Measurements from ENCODE around the gene FRS2.
"Not testable (repeated sequence)": the region's sequence is repeated elsewhere in the genome, so short reads cannot be mapped to it uniquely, and the experiment has no call there.

Gene FRS2

GRCh38 chr12:69602954-69603353 is 132.8 kb downstream of the FRS2 start:
- peaks cover 30 to 31% of the 10 kb centered on the region in 2 donors for H3K36me3 ChIP-seq (ENCODE audit: control insufficient read depth in 2 of 2, insufficient read depth in 2 of 2, low read length in 2 of 2)
- no peaks in the 10 kb centered on the region for H3K27me3 ChIP-seq (ENCODE audit: control insufficient read depth in 1 of 2, insufficient read depth in 2 of 2, low read length in 2 of 2)
- H3K4me1 ChIP-seq (ENCODE audit: control insufficient read depth, insufficient read depth, low read length), result no peaks in the 10 kb centered on the region
- H3K9me3 ChIP-seq (ENCODE audit: control insufficient read depth in 2 of 2, low read length in 2 of 2), result no peaks in the 10 kb centered on the region
- no peak overlapping the region for H3K27ac ChIP-seq (ENCODE audit: low read length)
- H3K4me3 ChIP-seq (ENCODE audit: low read length in 2 of 2), result no peak overlapping the region
- no peak overlapping the region for H3K9ac ChIP-seq (ENCODE audit: low read length in 2 of 2)

GRCh38 chr12:69603556-69603955 is 133.4 kb downstream of the FRS2 start:
- peaks cover 24 to 27% of the 10 kb centered on the region in 2 donors for H3K36me3 ChIP-seq (ENCODE audit: control insufficient read depth in 2 of 2, insufficient read depth in 2 of 2, low read length in 2 of 2)

GRCh38 chr12:69604275-69604674 is 134.1 kb downstream of the FRS2 start:
- not testable (repeated sequence) for H3K27ac ChIP-seq (ENCODE audit: low read length); H3K4me1 ChIP-seq (ENCODE audit: control insufficient read depth, insufficient read depth, low read length); H3K27me3 ChIP-seq (ENCODE audit: control insufficient read depth in 1 of 2, insufficient read depth in 2 of 2, low read length in 2 of 2); H3K4me3 ChIP-seq (ENCODE audit: low read length in 2 of 2); H3K9me3 ChIP-seq (ENCODE audit: control insufficient read depth in 2 of 2, low read length in 2 of 2); H3K9ac ChIP-seq (ENCODE audit: low read length in 2 of 2)
- peaks cover 19 to 24% of the 10 kb centered on the region in 2 donors for H3K36me3 ChIP-seq (ENCODE audit: control insufficient read depth in 2 of 2, insufficient read depth in 2 of 2, low read length in 2 of 2)

More at GRCh38 chr12:69603556-69603955, 133.4 kb downstream of the FRS2 start:
- not testable (repeated sequence) for H3K9me3 ChIP-seq (ENCODE audit: control insufficient read depth in 2 of 2, low read length in 2 of 2); H3K27ac ChIP-seq (ENCODE audit: low read length); H3K4me1 ChIP-seq (ENCODE audit: control insufficient read depth, insufficient read depth, low read length); H3K27me3 ChIP-seq (ENCODE audit: control insufficient read depth in 1 of 2, insufficient read depth in 2 of 2, low read length in 2 of 2); H3K9ac ChIP-seq (ENCODE audit: low read length in 2 of 2); H3K4me3 ChIP-seq (ENCODE audit: low read length in 2 of 2)

GRCh38 chr12:69608114-69608513 is 137.9 kb downstream of the FRS2 start:
- Histone ChIP-seq H3K4me1 (ENCODE audit: control insufficient read depth, insufficient read depth, low read length) (no peaks in the 10 kb centered on the region), H3K27me3 (ENCODE audit: control insufficient read depth in 1 of 2, insufficient read depth in 2 of 2, low read length in 2 of 2) (no peaks in the 10 kb centered on the region), H3K36me3 (ENCODE audit: control insufficient read depth in 2 of 2, insufficient read depth in 2 of 2, low read length in 2 of 2) (peaks cover 3% of the 10 kb centered on the region in 2 donors), H3K4me3 (ENCODE audit: low read length in 2 of 2) (no peak overlapping the region), H3K27ac (ENCODE audit: low read length) (no peak overlapping the region), H3K9me3 (ENCODE audit: control insufficient read depth in 2 of 2, low read length in 2 of 2) (no peaks in the 10 kb centered on the region), H3K9ac (ENCODE audit: low read length in 2 of 2) (no peak overlapping the region)

- Histone ChIP-seq H3K9me3 (ENCODE audit: control insufficient read depth in 2 of 2, low read length in 2 of 2) (no peaks in the 10 kb centered on the region), H3K4me1 (ENCODE audit: control insufficient read depth, insufficient read depth, low read length) (no peaks in the 10 kb centered on the region), H3K4me3 (ENCODE audit: low read length in 2 of 2) (no peak overlapping the region), H3K9ac (ENCODE audit: low read length in 2 of 2) (no peak overlapping the region), H3K27me3 (ENCODE audit: control insufficient read depth in 1 of 2, insufficient read depth in 2 of 2, low read length in 2 of 2) (no peaks in the 10 kb centered on the region), H3K36me3 (ENCODE audit: control insufficient read depth in 2 of 2, insufficient read depth in 2 of 2, low read length in 2 of 2) (no peaks in the 10 kb centered on the region), H3K27ac (ENCODE audit: low read length) (no peak overlapping the region)
Observed at GRCh38 chr12:69610126-69610525, 139.9 kb downstream of the FRS2 start.

GRCh38 chr12:69610729-69611128 is 140.5 kb downstream of the FRS2 start, which contains the start of gene LRRC10:
Gene LRRC10 (minus strand): TSS chr12:69610907. CDS start chr12:69610838, 69 bp downstream.
- Histone ChIP-seq H3K9me3 (ENCODE audit: control insufficient read depth in 2 of 2, low read length in 2 of 2) (no peaks in the 10 kb centered on the region), H3K27me3 (ENCODE audit: control insufficient read depth in 1 of 2, insufficient read depth in 2 of 2, low read length in 2 of 2) (no peaks in the 10 kb centered on the region), H3K27ac (ENCODE audit: low read length) (no peak within 1 kb of the TSS), H3K4me1 (ENCODE audit: control insufficient read depth, insufficient read depth, low read length) (no peaks in the 10 kb centered on the region), H3K9ac (ENCODE audit: low read length in 2 of 2) (no peak within 1 kb of the TSS), H3K36me3 (ENCODE audit: control insufficient read depth in 2 of 2, insufficient read depth in 2 of 2, low read length in 2 of 2) (no peaks in the 10 kb centered on the region), H3K4me3 (ENCODE audit: low read length in 2 of 2) (no peak within 1 kb of the TSS)

GRCh38 chr12:69613351-69613750 is 143.2 kb downstream of the FRS2 start:
- Histone ChIP-seq H3K4me1 (ENCODE audit: control insufficient read depth, insufficient read depth, low read length) (no peaks in the 10 kb centered on the region), H3K36me3 (ENCODE audit: control insufficient read depth in 2 of 2, insufficient read depth in 2 of 2, low read length in 2 of 2) (no peaks in the 10 kb centered on the region), H3K27me3 (ENCODE audit: control insufficient read depth in 1 of 2, insufficient read depth in 2 of 2, low read length in 2 of 2) (peaks cover 0 to under 1% of the 10 kb centered on the region in 2 donors), H3K27ac (ENCODE audit: low read length) (no peak overlapping the region), H3K9me3 (ENCODE audit: control insufficient read depth in 2 of 2, low read length in 2 of 2) (no peaks in the 10 kb centered on the region), H3K9ac (ENCODE audit: low read length in 2 of 2) (no peak overlapping the region), H3K4me3 (ENCODE audit: low read length in 2 of 2) (no peak overlapping the region)

GRCh38 chr12:69616025-69616424 is 145.8 kb downstream of the FRS2 start:
- H3K36me3 ChIP-seq (ENCODE audit: control insufficient read depth in 2 of 2, insufficient read depth in 2 of 2, low read length in 2 of 2), result no peaks in the 10 kb centered on the region
- H3K27me3 ChIP-seq (ENCODE audit: control insufficient read depth in 1 of 2, insufficient read depth in 2 of 2, low read length in 2 of 2), result peaks cover 0 to 4% of the 10 kb centered on the region in 2 donors
- H3K9ac ChIP-seq (ENCODE audit: low read length in 2 of 2), result no peak overlapping the region

GRCh38 chr12:69619050-69619449 is 148.9 kb downstream of the FRS2 start:
- no peak overlapping the region for H3K9ac ChIP-seq (ENCODE audit: low read length in 2 of 2)
- no peak overlapping the region for H3K27ac ChIP-seq (ENCODE audit: low read length)
- H3K36me3 ChIP-seq (ENCODE audit: control insufficient read depth in 2 of 2, insufficient read depth in 2 of 2, low read length in 2 of 2), result no peaks in the 10 kb centered on the region
- H3K27me3 ChIP-seq (ENCODE audit: control insufficient read depth in 1 of 2, insufficient read depth in 2 of 2, low read length in 2 of 2), result peaks cover 0 to 6% of the 10 kb centered on the region in 2 donors
- H3K4me3 ChIP-seq (ENCODE audit: low read length in 2 of 2), result no peak overlapping the region
- H3K9me3 ChIP-seq (ENCODE audit: control insufficient read depth in 2 of 2, low read length in 2 of 2), result no peaks in the 10 kb centered on the region
- H3K4me1 ChIP-seq (ENCODE audit: control insufficient read depth, insufficient read depth, low read length), result no peaks in the 10 kb centered on the region

More at GRCh38 chr12:69616025-69616424, 145.8 kb downstream of the FRS2 start:
- Histone ChIP-seq H3K9me3 (ENCODE audit: control insufficient read depth in 2 of 2, low read length in 2 of 2) (no peaks in the 10 kb centered on the region), H3K4me1 (ENCODE audit: control insufficient read depth, insufficient read depth, low read length) (no peaks in the 10 kb centered on the region), H3K27ac (ENCODE audit: low read length) (no peak overlapping the region), H3K4me3 (ENCODE audit: low read length in 2 of 2) (no peak overlapping the region)

GRCh38 chr12:69620077-69620476 is 149.9 kb downstream of the FRS2 start:
- H3K27ac ChIP-seq (ENCODE audit: low read length), result no peak overlapping the region
- H3K36me3 ChIP-seq (ENCODE audit: control insufficient read depth in 2 of 2, insufficient read depth in 2 of 2, low read length in 2 of 2), result no peaks in the 10 kb centered on the region
- H3K4me3 ChIP-seq (ENCODE audit: low read length in 2 of 2), result no peak overlapping the region
- peaks cover 0 to 6% of the 10 kb centered on the region in 2 donors for H3K27me3 ChIP-seq (ENCODE audit: control insufficient read depth in 1 of 2, insufficient read depth in 2 of 2, low read length in 2 of 2)
- no peak overlapping the region for H3K9ac ChIP-seq (ENCODE audit: low read length in 2 of 2)
- no peaks in the 10 kb centered on the region for H3K4me1 ChIP-seq (ENCODE audit: control insufficient read depth, insufficient read depth, low read length)
- no peaks in the 10 kb centered on the region for H3K9me3 ChIP-seq (ENCODE audit: control insufficient read depth in 2 of 2, low read length in 2 of 2)

GRCh38 chr12:69620921-69621320 is 150.7 kb downstream of the FRS2 start:
- H3K27ac ChIP-seq (ENCODE audit: low read length), result no peak overlapping the region
- no peak overlapping the region for H3K9ac ChIP-seq (ENCODE audit: low read length in 2 of 2)
- no peak overlapping the region for H3K4me3 ChIP-seq (ENCODE audit: low read length in 2 of 2)
- H3K4me1 ChIP-seq (ENCODE audit: control insufficient read depth, insufficient read depth, low read length), result no peaks in the 10 kb centered on the region
- H3K36me3 ChIP-seq (ENCODE audit: control insufficient read depth in 2 of 2, insufficient read depth in 2 of 2, low read length in 2 of 2), result no peaks in the 10 kb centered on the region
- H3K9me3 ChIP-seq (ENCODE audit: control insufficient read depth in 2 of 2, low read length in 2 of 2), result no peaks in the 10 kb centered on the region
- H3K27me3 ChIP-seq (ENCODE audit: control insufficient read depth in 1 of 2, insufficient read depth in 2 of 2, low read length in 2 of 2), result peaks cover 0 to 6% of the 10 kb centered on the region in 2 donors
